HepG2 (cell line): ENCODE data around the gene MYO18B.

Experiments used
- CTCF ChIP-seq: sonication (generic); formaldehyde crosslinking; IDR thresholded peaks from 2 replicates; pipeline ENCODE4 v1.5.0; 2020; ENCODE audit warnings: mild to moderate bottlenecking, missing genetic modification reagents, moderate library complexity
- TEAD2 ChIP-seq: sonication (generic); formaldehyde crosslinking; IDR thresholded peaks from 2 replicates; pipeline ENCODE4 v1.9.0; 2021; ENCODE audit warnings: missing genetic modification reagents
- ZBTB1 ChIP-seq: sonication (generic); formaldehyde crosslinking; IDR thresholded peaks from 2 replicates; pipeline ENCODE4 v1.4.0; 2020; ENCODE audit warnings: missing genetic modification reagents, borderline replicate concordance
- ZKSCAN1 ChIP-seq: fragments of 150-350 bp; IDR thresholded peaks from 2 replicates; pipeline ENCODE4 v1.6.1; 2014; ENCODE audit warnings: low read length
- ZNF30 ChIP-seq: sonication (generic); formaldehyde crosslinking; IDR thresholded peaks from 2 replicates; pipeline ENCODE4 v1.5.0; 2020; ENCODE audit warnings: mild to moderate bottlenecking, missing genetic modification reagents

- no peak for TF ChIP-seq CTCF
- TF ChIP-seq TEAD2 (CRISPR knock-in tag) = no peak
- TF ChIP-seq ZKSCAN1 = no peak
- no peak for TF ChIP-seq ZNF30
- no peak for TF ChIP-seq ZBTB1 (CRISPR knock-in tag)
Measured at GRCh38 chr22:25950111-25950510, 208.1 kb downstream of the MYO18B start.
